DND-41 (cell line): ENCODE results near the gene SAMD4A.

ENCODE experiments used
- CTCF ChIP-seq: IDR thresholded peaks from 2 replicates; pipeline ENCODE4 v1.5.1; 2012; ENCODE audit warnings: borderline replicate concordance, low read length, moderate library complexity, mild to moderate bottlenecking; ENCODE audit not compliant: poor library complexity, severe bottlenecking; ENCODE audit errors: extremely low read depth
- EZH2 ChIP-seq: IDR thresholded peaks from 3 replicates; pipeline ENCODE4 v1.6.1; 2012; ENCODE audit warnings: borderline replicate concordance, low read depth, mild to moderate bottlenecking, moderate library complexity, low read length, inconsistent platforms; ENCODE audit not compliant: severe bottlenecking

GRCh38 chr14:54817506-54817905 is 250.6 kb downstream of the SAMD4A start:
- TF ChIP-seq CTCF (no peak), EZH2 (no peak)
